Left lobe of liver (tissue), 2 donors: Measurements from ENCODE around the gene PTCHD1. TPM values are rescaled to one million over a fixed set of nuclear protein-coding genes. Genes with fewer than 3 reads are reported as not detected.

Source experiments
- ATAC-seq: fragments of 200-7000 bp; cut with Tn5 transposase; one replicate; pipeline ENCODE4 v1.9.1; 2020; ENCODE audit warnings: mild to moderate bottlenecking, moderate library complexity
- DNase-seq: peaks from one replicate; pipeline ENCODE4 v3.0.0-alpha.2; 2020; ENCODE audit warnings: low spot score
- total RNA-seq: library from RNA; stranded (reverse); gene quantifications from one replicate; pipeline ENCODE4 v1.2.1, GENCODE V29; 2021
- donor health status: DM: no; HTN: no; CAD: no; lungs with moderate emphysema.
- donor health status: DM: no; HTN: yes; CAD: no.

The PTCHD1 gene
- 0.03 TPM for total RNA-seq

GRCh38 chrX:23334848-23335599 is at the start of gene PTCHD1:
Gene PTCHD1 (plus strand): TSS chrX:23334849. CDS start chrX:23334876, 27 bp downstream.
- ATAC-seq (no peak), DNase-seq (no peak)

GRCh38 chrX:23286731-23287130 is 47.9 kb upstream of the PTCHD1 start:
- no peak for ATAC-seq
- no peak for DNase-seq

- no peak for ATAC-seq
Observed at GRCh38 chrX:23287191-23287725, 47.4 kb upstream of the PTCHD1 start.

GRCh38 chrX:23292354-23292987 is 42.2 kb upstream of the PTCHD1 start:
- no peak for ATAC-seq
- DNase-seq, result no peak

More at GRCh38 chrX:23287191-23287725, 47.4 kb upstream of the PTCHD1 start:
- no peak for DNase-seq

GRCh38 chrX:23292988-23293651 is 41.5 kb upstream of the PTCHD1 start:
- ATAC-seq (no peak), DNase-seq (no peak)

- ATAC-seq, result no peak
- no peak for DNase-seq
Observed at GRCh38 chrX:23304881-23305280, 29.8 kb upstream of the PTCHD1 start.

- ATAC-seq, result no peak
- no peak for DNase-seq
Observed at GRCh38 chrX:23311731-23312130, 22.9 kb upstream of the PTCHD1 start.

GRCh38 chrX:23312136-23312535 is 22.5 kb upstream of the PTCHD1 start:
- DNase-seq, result no peak
- ATAC-seq, result no peak

- no peak for DNase-seq
- no peak for ATAC-seq
Observed at GRCh38 chrX:23317799-23318724, 16.6 kb upstream of the PTCHD1 start.

GRCh38 chrX:23327104-23327503 is 7.5 kb upstream of the PTCHD1 start:
- DNase-seq, result no peak
- ATAC-seq, result no peak

GRCh38 chrX:23331701-23332100 is 2.9 kb upstream of the PTCHD1 start:
- no peak for ATAC-seq
- no peak for DNase-seq

GRCh38 chrX:23332101-23332887 is 2.4 kb upstream of the PTCHD1 start:
- no peak for ATAC-seq
- no peak for DNase-seq

GRCh38 chrX:23332888-23333821 is 1.5 kb upstream of the PTCHD1 start:
- ATAC-seq, result no peak
- DNase-seq, result no peak

- ATAC-seq (no peak), DNase-seq (no peak)
Observed at GRCh38 chrX:23333842-23334520, 668 bp upstream of the PTCHD1 start.

- ATAC-seq (no peak), DNase-seq (no peak)
Observed at GRCh38 chrX:23334521-23334847, 165 bp upstream of the PTCHD1 start.

GRCh38 chrX:23338334-23338733 is 3.7 kb downstream of the PTCHD1 start:
- DNase-seq (no peak), ATAC-seq (no peak)

- ATAC-seq (no peak), DNase-seq (no peak)
Observed at GRCh38 chrX:23341452-23341851, 6.8 kb downstream of the PTCHD1 start.

- ATAC-seq, result no peak
- DNase-seq, result no peak
Observed at GRCh38 chrX:23344238-23344903, 9.7 kb downstream of the PTCHD1 start.
